Measurements from ENCODE around the gene CACNA1S.

Gene CACNA1S

DNA sequence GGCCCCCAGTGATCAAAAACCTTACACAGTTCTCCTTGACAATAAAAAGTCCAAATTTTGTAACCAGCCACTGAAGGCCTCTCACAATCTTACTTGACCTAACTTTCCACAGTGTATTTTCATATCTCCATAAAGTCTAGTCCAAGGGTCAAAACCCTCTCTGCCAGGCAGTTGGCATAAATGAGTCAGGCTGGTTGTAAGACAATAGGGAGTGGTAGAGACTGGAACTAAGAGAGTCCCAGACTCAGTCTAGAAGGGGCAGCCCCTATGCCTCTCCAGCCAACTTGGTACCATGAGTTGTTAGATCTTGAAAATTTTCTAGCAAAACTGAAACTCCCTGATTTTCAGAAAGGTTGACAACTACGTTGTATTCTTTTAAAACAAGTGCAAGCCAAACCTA is 109.7 kb downstream of the CACNA1S start:
- DNase-seq (ENCODE audit: insufficient read length, low spot score): no peak
- TF ChIP-seq, protein P1, sequence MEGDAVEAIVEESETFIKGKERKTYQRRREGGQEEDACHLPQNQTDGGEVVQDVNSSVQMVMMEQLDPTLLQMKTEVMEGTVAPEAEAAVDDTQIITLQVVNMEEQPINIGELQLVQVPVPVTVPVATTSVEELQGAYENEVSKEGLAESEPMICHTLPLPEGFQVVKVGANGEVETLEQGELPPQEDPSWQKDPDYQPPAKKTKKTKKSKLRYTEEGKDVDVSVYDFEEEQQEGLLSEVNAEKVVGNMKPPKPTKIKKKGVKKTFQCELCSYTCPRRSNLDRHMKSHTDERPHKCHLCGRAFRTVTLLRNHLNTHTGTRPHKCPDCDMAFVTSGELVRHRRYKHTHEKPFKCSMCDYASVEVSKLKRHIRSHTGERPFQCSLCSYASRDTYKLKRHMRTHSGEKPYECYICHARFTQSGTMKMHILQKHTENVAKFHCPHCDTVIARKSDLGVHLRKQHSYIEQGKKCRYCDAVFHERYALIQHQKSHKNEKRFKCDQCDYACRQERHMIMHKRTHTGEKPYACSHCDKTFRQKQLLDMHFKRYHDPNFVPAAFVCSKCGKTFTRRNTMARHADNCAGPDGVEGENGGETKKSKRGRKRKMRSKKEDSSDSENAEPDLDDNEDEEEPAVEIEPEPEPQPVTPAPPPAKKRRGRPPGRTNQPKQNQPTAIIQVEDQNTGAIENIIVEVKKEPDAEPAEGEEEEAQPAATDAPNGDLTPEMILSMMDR (IDR thresholded peaks at IDR 0.05; ENCODE audit: insufficient read depth, missing control alignments): no peak
- peak; percentile 51 for FAIRE-seq

DNA sequence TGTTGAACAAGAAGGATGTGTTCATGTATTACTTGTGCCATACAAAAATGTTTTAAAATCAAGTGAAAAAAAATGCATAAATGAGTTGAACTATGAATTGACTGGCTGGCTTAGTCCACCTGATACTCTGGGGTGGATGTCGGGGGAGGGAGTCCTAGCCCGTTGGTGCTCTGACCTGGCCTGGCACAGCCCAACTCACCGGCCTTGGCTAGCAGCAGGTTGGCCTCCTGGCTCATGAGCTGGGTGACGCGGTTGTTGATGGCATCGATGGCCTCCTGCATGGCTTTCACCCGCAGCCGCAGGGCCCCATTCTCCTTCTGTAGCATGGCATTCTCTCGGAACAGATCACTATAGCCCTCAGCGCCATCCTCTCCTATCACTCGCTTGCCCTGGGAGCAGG is 110.3 kb downstream of the CACNA1S start:
- DNase-seq (ENCODE audit: insufficient read length, low spot score) (no peak), FAIRE-seq (no peak)
- TF ChIP-seq, protein P1 (IDR thresholded peaks at IDR 0.05; ENCODE audit: insufficient read depth, missing control alignments): no peak

DNA sequence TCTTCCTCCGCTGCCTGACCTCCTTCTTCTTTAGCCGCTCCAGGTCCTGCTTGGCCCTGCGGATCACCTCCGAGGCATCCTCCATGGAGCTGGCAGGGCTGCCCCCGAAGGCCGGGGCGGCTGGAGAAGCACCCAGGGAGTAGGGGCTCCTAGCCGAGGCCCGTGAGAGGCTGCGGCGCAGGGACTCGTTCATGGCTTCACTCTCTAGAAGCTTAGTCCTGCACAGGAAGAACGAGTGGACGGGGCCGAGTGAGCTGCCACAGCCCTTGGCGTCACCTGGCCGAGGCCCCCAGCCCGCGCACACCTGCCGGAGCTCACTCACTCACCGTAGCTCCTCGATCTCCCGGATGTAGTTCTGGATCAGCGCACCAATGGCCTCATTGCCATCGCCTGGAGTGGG is 111.8 kb downstream of the CACNA1S start:
- TF ChIP-seq, protein P1 (IDR thresholded peaks at IDR 0.05; ENCODE audit: insufficient read depth, missing control alignments): no peak
- DNase-seq (ENCODE audit: insufficient read length, low spot score) (no peak), FAIRE-seq (no peak)

DNA sequence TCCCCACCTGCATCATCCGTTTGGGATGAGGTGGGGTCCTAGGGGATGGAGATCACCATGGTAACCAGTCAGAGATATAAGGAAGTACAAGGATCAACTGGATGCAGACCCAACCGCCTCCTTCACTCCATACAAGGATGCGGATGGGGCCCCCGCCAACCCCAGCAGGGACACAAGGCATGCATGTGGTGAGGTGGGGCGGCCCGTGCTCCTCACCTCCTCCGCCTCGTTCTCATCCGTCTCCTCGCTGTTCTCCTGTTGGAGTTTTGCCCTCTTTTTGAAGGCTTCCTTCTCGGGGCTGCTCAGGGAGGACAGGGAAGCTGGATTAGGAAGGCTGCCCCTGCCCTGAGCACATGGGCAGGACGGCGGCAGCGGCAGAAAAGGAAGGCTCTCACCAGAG is 112.6 kb downstream of the CACNA1S start:
- no peak for DNase-seq (ENCODE audit: insufficient read length, low spot score)
- no peak for FAIRE-seq
- TF ChIP-seq, protein P1 (IDR thresholded peaks at IDR 0.05; ENCODE audit: insufficient read depth, missing control alignments): no peak

DNA sequence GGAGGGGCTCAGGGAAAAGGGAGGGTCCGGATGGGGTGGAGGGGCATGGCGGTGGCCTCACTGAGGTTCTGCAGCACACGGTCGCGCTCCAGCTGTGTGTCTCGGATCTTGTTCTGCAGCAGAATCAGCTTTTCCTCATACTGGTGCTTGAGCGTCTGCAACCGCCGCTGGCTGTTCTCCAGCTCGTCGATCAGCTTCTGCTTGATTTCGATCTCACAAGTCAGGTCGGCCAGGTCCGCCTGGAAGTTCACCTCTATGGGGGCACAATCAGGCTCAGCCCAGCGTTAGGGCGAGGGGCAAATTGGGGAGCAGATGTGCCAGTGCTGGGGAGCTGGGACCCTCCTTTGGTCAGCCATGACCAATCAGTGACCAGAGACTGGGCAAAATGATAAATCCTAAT is 113.9 kb downstream of the CACNA1S start:
- DNase-seq (ENCODE audit: insufficient read length, low spot score) (no peak), FAIRE-seq (no peak)
- TF ChIP-seq, protein P1 (IDR thresholded peaks at IDR 0.05; ENCODE audit: insufficient read depth, missing control alignments): no peak

DNA sequence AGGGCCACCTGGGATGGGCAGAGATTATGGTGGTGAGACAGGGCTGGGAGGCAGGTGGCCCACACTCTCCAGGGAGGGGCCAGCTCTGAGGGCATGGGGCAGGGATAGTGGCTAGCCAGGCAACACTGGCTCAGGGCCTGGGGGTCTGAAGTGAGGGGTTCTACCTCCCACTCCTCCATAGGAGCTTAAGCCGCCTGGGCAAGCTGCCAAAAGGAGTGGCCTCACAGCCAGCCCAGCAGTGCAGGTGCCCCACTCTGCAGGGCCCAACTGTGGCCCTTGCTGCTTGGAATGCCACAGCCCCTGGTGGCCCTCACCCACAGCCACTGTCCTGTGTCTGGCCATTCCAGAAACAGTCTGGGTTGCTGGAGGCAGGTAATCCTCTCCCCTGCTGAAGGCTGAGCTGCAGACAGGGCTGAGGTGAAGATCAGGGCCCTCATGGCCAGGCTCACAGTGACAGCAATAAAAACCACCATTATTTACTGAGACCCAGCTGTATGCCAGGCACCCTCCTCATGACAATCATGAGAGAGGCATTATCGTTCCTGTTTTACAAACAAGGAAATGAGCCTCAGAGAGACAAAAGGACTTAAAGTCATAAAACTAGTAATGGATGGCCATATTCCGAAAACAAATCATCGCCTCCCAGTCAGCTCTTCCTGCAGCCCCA is 119.7 kb downstream of the CACNA1S start:
- FAIRE-seq (no peak), DNase-seq (ENCODE audit: insufficient read length, low spot score) (no peak)
- TF ChIP-seq, protein P1 (IDR thresholded peaks at IDR 0.05; ENCODE audit: insufficient read depth, missing control alignments): no peak

DNA sequence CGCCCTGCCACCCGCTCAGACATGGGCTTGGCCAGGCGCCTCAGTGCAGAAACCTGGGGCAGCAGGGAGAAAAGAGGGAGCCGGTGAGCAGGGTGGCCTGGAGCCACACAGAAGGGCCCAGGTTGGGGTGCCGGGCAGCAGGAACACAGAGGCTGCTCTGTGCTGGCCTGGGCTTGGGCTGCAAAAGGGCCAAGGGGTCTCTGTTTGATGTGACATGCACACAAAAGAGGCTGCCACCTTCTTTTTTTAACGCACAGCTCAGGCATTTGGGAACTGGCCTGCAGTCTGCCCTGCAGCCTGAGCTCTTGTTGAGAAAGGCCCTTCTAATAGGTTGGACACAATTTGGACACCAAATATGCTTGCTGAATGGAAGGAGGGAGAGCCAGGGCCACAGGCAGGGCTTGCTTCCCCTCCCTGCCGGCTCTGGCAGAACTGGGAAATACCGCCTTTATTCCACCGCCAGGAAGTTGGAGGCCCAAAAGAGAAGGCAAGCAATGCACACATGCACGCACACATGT is 121.1 kb downstream of the CACNA1S start:
- TF ChIP-seq, protein P1 (IDR thresholded peaks at IDR 0.05; ENCODE audit: insufficient read depth, missing control alignments): no peak
- FAIRE-seq (no peak), DNase-seq (ENCODE audit: insufficient read length, low spot score) (no peak)
